ENCODE data around the gene PTPRE.

DNA sequence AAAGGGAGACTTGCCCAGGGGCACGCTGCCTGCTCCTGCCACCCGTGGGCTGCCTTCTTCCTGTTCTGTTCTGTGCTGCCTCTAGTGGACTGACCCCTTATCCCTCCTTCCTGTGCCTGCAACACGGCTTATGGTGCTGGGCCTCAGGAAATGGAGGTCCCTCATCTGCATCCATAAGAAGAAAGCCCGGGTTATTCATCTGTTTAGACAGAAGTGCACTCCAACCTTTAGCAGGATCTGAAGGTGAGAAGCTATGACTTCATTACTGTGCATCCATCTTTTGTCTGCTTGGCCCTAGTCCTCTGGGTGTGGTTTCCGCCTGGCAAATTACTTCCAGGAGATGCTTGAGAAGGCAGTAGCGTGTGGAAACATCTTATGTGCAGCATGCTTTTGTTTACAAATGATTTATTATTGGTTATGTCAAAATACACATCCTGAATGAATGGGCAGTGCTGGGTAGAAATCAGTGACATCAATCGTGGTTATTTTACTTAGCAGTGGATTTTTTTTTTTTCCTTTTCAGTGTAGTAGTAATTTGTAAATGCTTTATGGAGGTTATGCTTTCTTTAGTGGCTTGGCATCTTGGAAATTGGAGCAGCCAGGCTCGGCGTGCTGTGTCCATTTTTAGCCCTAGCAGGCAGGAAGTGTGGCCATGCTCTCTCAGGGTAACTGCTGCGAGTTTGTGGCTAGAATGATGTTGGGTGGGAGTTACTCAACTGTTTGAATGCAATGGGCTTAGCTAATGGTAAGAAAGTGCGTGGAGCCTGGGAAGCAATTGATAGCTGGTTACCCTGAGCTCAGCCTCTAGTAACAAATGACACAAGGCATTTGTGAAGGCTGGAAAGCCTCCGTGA lies 12.7 kb downstream of the PTPRE start:
- no peak for TF ChIP-seq EZH2 (IDR thresholded peaks at IDR 0.05; ENCODE audit: borderline replicate concordance, low read depth, low read length, poor library complexity, severe bottlenecking)
- TF ChIP-seq CTCF (conservative IDR thresholded peaks at IDR 0.05; ENCODE audit: low read depth, low read length), result peak; percentile 38; the same call in 1 of the 2 replicates

Measured in A673 (cell line).